ENCODE measurements around the gene DYNLT5. TPM values are rescaled to one million over a fixed set of nuclear protein-coding genes. Genes with fewer than 3 reads are reported as not detected.
"Not testable (repeated sequence)": the region's sequence is repeated elsewhere in the genome, so short reads cannot be mapped to it uniquely, and the experiment has no call there.

The DYNLT5 gene
- polyA plus RNA-seq, 1 donor (not counting 4 experiments of a cell fraction or from before 2014, with no cell fraction given): not detected

DNA sequence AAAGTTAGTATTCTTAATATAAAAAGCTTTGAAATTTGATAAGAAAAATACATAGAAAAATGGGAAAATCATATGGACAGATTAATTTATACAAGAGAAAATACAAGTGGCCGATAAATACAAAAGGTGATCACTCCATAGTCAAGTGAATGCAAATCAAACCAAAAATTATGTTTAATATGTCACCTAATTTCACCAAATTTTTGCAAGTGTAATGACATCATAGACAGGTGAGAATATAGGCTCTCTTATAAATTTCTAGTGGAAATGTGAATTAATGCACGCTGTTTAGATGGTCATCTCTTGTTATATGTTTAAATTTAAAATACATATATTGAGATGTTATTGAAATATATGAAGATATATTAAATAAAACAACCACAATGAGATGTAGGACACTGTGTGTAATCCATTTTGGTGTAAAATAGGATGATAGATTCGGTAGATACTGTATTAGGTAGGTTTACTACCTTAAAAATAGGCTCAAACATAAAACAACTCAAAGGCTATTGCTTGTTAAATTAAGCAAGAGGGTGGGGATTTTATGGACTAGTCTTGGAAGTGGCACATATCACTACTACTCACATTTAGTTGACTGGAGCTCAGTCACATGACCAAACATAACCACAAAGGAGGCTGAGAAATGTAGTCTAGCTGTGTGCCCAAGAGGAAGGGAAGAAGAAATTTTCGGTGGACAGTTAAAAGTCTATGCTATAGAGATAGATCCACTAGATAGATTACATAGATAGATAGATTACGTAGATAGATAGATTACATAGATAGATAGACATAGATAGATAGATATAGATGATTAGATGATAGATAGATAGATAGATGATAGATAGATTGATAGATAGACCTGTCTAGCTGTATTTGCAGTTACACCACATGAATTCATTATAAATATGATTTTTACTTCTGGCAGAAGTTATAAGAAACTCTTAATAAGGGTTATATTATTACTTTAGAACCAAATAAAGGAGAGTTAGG lies 39.7 kb downstream of the DYNLT5 start:
- TF ChIP-seq, protein P1, sequence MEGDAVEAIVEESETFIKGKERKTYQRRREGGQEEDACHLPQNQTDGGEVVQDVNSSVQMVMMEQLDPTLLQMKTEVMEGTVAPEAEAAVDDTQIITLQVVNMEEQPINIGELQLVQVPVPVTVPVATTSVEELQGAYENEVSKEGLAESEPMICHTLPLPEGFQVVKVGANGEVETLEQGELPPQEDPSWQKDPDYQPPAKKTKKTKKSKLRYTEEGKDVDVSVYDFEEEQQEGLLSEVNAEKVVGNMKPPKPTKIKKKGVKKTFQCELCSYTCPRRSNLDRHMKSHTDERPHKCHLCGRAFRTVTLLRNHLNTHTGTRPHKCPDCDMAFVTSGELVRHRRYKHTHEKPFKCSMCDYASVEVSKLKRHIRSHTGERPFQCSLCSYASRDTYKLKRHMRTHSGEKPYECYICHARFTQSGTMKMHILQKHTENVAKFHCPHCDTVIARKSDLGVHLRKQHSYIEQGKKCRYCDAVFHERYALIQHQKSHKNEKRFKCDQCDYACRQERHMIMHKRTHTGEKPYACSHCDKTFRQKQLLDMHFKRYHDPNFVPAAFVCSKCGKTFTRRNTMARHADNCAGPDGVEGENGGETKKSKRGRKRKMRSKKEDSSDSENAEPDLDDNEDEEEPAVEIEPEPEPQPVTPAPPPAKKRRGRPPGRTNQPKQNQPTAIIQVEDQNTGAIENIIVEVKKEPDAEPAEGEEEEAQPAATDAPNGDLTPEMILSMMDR (optimal IDR thresholded peaks at IDR 0.05 in 1 of 3, IDR thresholded peaks at IDR 0.05 in 1 of 3, conservative IDR thresholded peaks at IDR 0.05 in 1 of 3; ENCODE audit: extremely low read depth in 1 of 3, insufficient read depth in 2 of 3, low read length in 3 of 3): no peak
- TF ChIP-seq EZH2 (IDR thresholded peaks at IDR 0.05; ENCODE audit: low read length): no peak
- H3K9me1 ChIP-seq (ENCODE audit: control insufficient read depth, extremely low read depth, insufficient read depth, low read length): no peaks in the 10 kb centered on the region
- H3K79me2 ChIP-seq (ENCODE audit: control insufficient read depth, insufficient read depth, low read length): no peaks in the 10 kb centered on the region
- no peak for FAIRE-seq
- H3K4me3 ChIP-seq (ENCODE audit: control insufficient read depth in 2 of 3, extremely low read depth in 1 of 3, insufficient read depth in 2 of 3, low read depth in 1 of 3, low read length in 3 of 3): no peak overlapping the region
- H3K9me3 ChIP-seq (ENCODE audit: control insufficient read depth, low read depth, low read length): no peaks in the 10 kb centered on the region
- no peak overlapping the region for H3K4me2 ChIP-seq (ENCODE audit: control insufficient read depth, extremely low read depth, insufficient read depth, low read depth, low read length)
- H3K9ac ChIP-seq (ENCODE audit: control insufficient read depth, extremely low read depth, insufficient read depth, low read length): no peak overlapping the region
- H2AFZ ChIP-seq (ENCODE audit: control insufficient read depth, low read length): no peak overlapping the region
- peaks cover 6% of the 10 kb centered on the region for H3K4me1 ChIP-seq (ENCODE audit: control insufficient read depth, extremely low read depth, insufficient read depth, low read length)
- dilution Hi-C loops (cut with MboI; ENCODE audit: extremely low pct_ligation_motif_present, low sequenced_read_pairs): no loop called here
- H3K36me3 ChIP-seq (ENCODE audit: control insufficient read depth in 2 of 2, extremely low read depth in 1 of 2, insufficient read depth in 2 of 2, low read length in 2 of 2): no peaks in the 10 kb centered on the region
- no peak overlapping the region for H3K27ac ChIP-seq (ENCODE audit: control insufficient read depth, insufficient read depth, low read length)
- H4K20me1 ChIP-seq (ENCODE audit: control insufficient read depth, extremely low read depth, insufficient read depth, low read length): no peaks in the 10 kb centered on the region
- no peak for DNase-seq (ENCODE audit: low read depth, low spot score)
- H3K27me3 ChIP-seq (ENCODE audit: control insufficient read depth, extremely low read depth, insufficient read depth, low read length): no peaks in the 10 kb centered on the region

GRCh38 chr1:66795839-66796238 lies 43.6 kb downstream of the DYNLT5 start:
- H3K9ac ChIP-seq (ENCODE audit: control insufficient read depth, extremely low read depth, insufficient read depth, low read length); H3K4me3 ChIP-seq (ENCODE audit: control insufficient read depth in 2 of 3, extremely low read depth in 1 of 3, insufficient read depth in 2 of 3, low read depth in 1 of 3, low read length in 3 of 3); dilution Hi-C loops (cut with MboI; ENCODE audit: extremely low pct_ligation_motif_present, low sequenced_read_pairs); H3K79me2 ChIP-seq (ENCODE audit: control insufficient read depth, insufficient read depth, low read length); H3K4me2 ChIP-seq (ENCODE audit: control insufficient read depth, extremely low read depth, insufficient read depth, low read depth, low read length); H3K36me3 ChIP-seq (ENCODE audit: control insufficient read depth in 2 of 2, extremely low read depth in 1 of 2, insufficient read depth in 2 of 2, low read length in 2 of 2); H3K9me1 ChIP-seq (ENCODE audit: control insufficient read depth, extremely low read depth, insufficient read depth, low read length); H4K20me1 ChIP-seq (ENCODE audit: control insufficient read depth, extremely low read depth, insufficient read depth, low read length); DNase-seq (ENCODE audit: low read depth, low spot score); H3K27me3 ChIP-seq (ENCODE audit: control insufficient read depth, extremely low read depth, insufficient read depth, low read length); H2AFZ ChIP-seq (ENCODE audit: control insufficient read depth, low read length); H3K27ac ChIP-seq (ENCODE audit: control insufficient read depth, insufficient read depth, low read length); FAIRE-seq; H3K9me3 ChIP-seq (ENCODE audit: control insufficient read depth, low read depth, low read length); H3K4me1 ChIP-seq (ENCODE audit: control insufficient read depth, extremely low read depth, insufficient read depth, low read length): not testable (repeated sequence)

All from keratinocyte (primary cell).